ENCODE results near the gene TMEM53. TPM values are rescaled to one million over a fixed set of nuclear protein-coding genes. Genes with fewer than 3 reads are reported as not detected.

The TMEM53 gene
- total and polyA plus RNA-seq, 2 of the 8 experiments (the other 6 are each of a cell fraction or from before 2014, with no cell fraction given), result 6.7 to 27.9 TPM

- Histone ChIP-seq H4K20me1 (replicated peaks in 1 of 2; ENCODE audit: control insufficient read depth in 1 of 2, insufficient read depth in 2 of 2, low read length in 2 of 2) (no peaks in the 10 kb centered on the region), H4K8ac (ENCODE audit: extremely low read depth, insufficient read depth, low read length) (peak overlapping the region; percentile 9), H2BK12ac (ENCODE audit: low read depth, low read length) (no peak overlapping the region), H3K27ac (ENCODE audit: low read depth, low read length) (no peak overlapping the region), H3K23me2 (ENCODE audit: low read depth, low read length) (no peaks in the 10 kb centered on the region), H3K27me3 (replicated peaks in 1 of 4; ENCODE audit: control insufficient read depth in 3 of 4, extremely low read depth in 1 of 4, insufficient read depth in 3 of 4, low read length in 3 of 4) (no peaks in the 10 kb centered on the region), H3K79me2 (ENCODE audit: control insufficient read depth in 1 of 2, insufficient read depth in 2 of 2, low read length in 2 of 2) (no peaks in the 10 kb centered on the region), H3K23ac (ENCODE audit: insufficient read length) (no peak overlapping the region), H2BK15ac (ENCODE audit: low read length) (0 out of 2 replicates have a peak overlapping the region, but pooled peaks have one; percentile 31), H3K4me2 (ENCODE audit: insufficient read depth in 1 of 2, low read depth in 2 of 2, low read length in 2 of 2) (no peak overlapping the region), H3K9me3 (ENCODE audit: insufficient read depth in 2 of 2, low read depth in 1 of 2, low read length in 1 of 2) (no peaks in the 10 kb centered on the region), H3K4me1 (replicated peaks in 1 of 4; ENCODE audit: control insufficient read depth in 3 of 4, insufficient read depth in 4 of 4, low read length in 3 of 4) (peaks cover 0 to 1% (median 0%) of the 10 kb centered on the region in 4 experiments; a peak in 3 of 7 replicates), H3K18ac (ENCODE audit: extremely low read depth, low read length) (no peak overlapping the region), H3K14ac (ENCODE audit: insufficient read length) (no peak overlapping the region), H2BK120ac (replicated peaks; ENCODE audit: low read depth, low read length) (no peak overlapping the region), H3K4me3 (ENCODE audit: extremely low read depth in 1 of 4, insufficient read depth in 2 of 4, low read depth in 3 of 4, low read length in 4 of 4) (no peak overlapping the region), H2BK20ac (ENCODE audit: low read length) (no peak overlapping the region), H2AK5ac (ENCODE audit: low read depth, low read length) (no peak overlapping the region), H4K5ac (ENCODE audit: insufficient read length, low read depth, low read length) (no peak overlapping the region), H3K79me1 (ENCODE audit: low read depth, low read length) (no peaks in the 10 kb centered on the region), H2AFZ (ENCODE audit: low read length) (no peak overlapping the region; the same call in 1 of the 2 replicates), H3K36me3 (ENCODE audit: control insufficient read depth in 2 of 4, insufficient read depth in 4 of 4, low read length in 3 of 4) (no peaks in the 10 kb centered on the region), H3K4ac (replicated peaks; ENCODE audit: insufficient read length, low read depth, low read length) (no peak overlapping the region), H3K56ac (replicated peaks; ENCODE audit: insufficient read length, low read depth, low read length) (no peak overlapping the region), H2BK5ac (ENCODE audit: low read depth, low read length) (no peak overlapping the region), H4K91ac (replicated peaks; ENCODE audit: insufficient read length, low read length) (no peak overlapping the region), H3K9ac (replicated peaks in 1 of 4; ENCODE audit: extremely low read depth in 1 of 4, low read depth in 3 of 4, low read length in 3 of 4) (no peak overlapping the region)
- no peak for DNase-seq (ENCODE audit: low read depth in 1 of 2, low spot score in 2 of 2)
- ChIA-PET POLR2A (ENCODE audit: partially characterized antibody) (interaction anchor here (0.7 to 22.5 kb wide), 5 partner anchors 9 to 173 kb away, joined by 3 to 428 read pairs (median 122); partner anchors contain the start of genes BEST4, RNU5D-1 and RPS8), CTCF (ENCODE audit: partially characterized antibody) (interaction anchor here (0.8 to 1.4 kb wide), 3 partner anchors 9 to 85 kb away, joined by 3 to 4 read pairs (median 3); partner anchors contain the start of gene BTBD19)
- 94% methylated on average over 26 of the region's 28 CpGs; no CpG with 5 or more reads in 1 of the 2 experiments for WGBS, 2 experiments (ENCODE audit: extremely low coverage in 1 of 2, insufficient coverage in 1 of 2, insufficient read length in 1 of 2, insufficient replicate concordance in 2 of 2, low coverage in 1 of 2, low lambda C conversion rate in 2 of 2, missing lambda C conversion rate in 1 of 2)
- FAIRE-seq, result no peak
- no peak for TF ChIP-seq CHD2 (IDR thresholded peaks at IDR 0.05; ENCODE audit: low read length)
Observed at GRCh38 chr1:44723496-44724295, 49.4 kb upstream of the TMEM53 start.

Measured in H1 (cell line).